Epithelial cell of proximal tubule (primary cell): Measurements from ENCODE around the gene MYO1B. TPM values are rescaled to one million over a fixed set of nuclear protein-coding genes. Genes with fewer than 3 reads are reported as not detected.

ENCODE experiments used
- DNase-seq: peaks from one replicate; pipeline ENCODE4 v3.0.0-alpha.2; 2011; ENCODE audit warnings: low read depth
- H3K4me3 ChIP-seq: 2 replicates; pipeline ENCODE4 v1.5.1; 2011; ENCODE audit warnings: low read depth, mild to moderate bottlenecking, low read length
- CTCF ChIP-seq: conservative IDR thresholded peaks from 2 replicates; pipeline ENCODE4 v1.5.1; 2012; ENCODE audit warnings: low read depth, mild to moderate bottlenecking, low read length
- total RNA-seq: library from RNA; depleted of rRNA; stranded (reverse); fragments of >200 nt; gene quantifications from 2 replicates; pipeline ENCODE4 v1.2.3, GENCODE V29; 2015

Gene MYO1B
- total RNA-seq, 1 donor from 2014 or later: 69.6 TPM

- H3K4me3 ChIP-seq: no peak overlapping the region
- no peak for TF ChIP-seq CTCF
- DNase-seq: no peak
Observed at GRCh38 chr2:191289049-191289448, 43.8 kb downstream of the MYO1B start.

- no peak for TF ChIP-seq CTCF
- no peak for DNase-seq
- no peak overlapping the region for H3K4me3 ChIP-seq
Observed at GRCh38 chr2:191291471-191291870, 46.3 kb downstream of the MYO1B start.

GRCh38 chr2:191292869-191293268 lies 47.7 kb downstream of the MYO1B start:
- no peak overlapping the region for H3K4me3 ChIP-seq
- DNase-seq: no peak
- no peak for TF ChIP-seq CTCF

GRCh38 chr2:191295088-191295487 lies 49.9 kb downstream of the MYO1B start:
- no peak overlapping the region for H3K4me3 ChIP-seq
- DNase-seq: no peak
- TF ChIP-seq CTCF: no peak

GRCh38 chr2:191296083-191297006 lies 51.1 kb downstream of the MYO1B start:
- H3K4me3 ChIP-seq: no peak overlapping the region
- no peak for TF ChIP-seq CTCF
- DNase-seq: no peak

- TF ChIP-seq CTCF: no peak
- DNase-seq: no peak
- no peak overlapping the region for H3K4me3 ChIP-seq
Observed at GRCh38 chr2:191297033-191297432, 51.8 kb downstream of the MYO1B start.

GRCh38 chr2:191298306-191298705 lies 53.1 kb downstream of the MYO1B start:
- DNase-seq: no peak
- no peak overlapping the region for H3K4me3 ChIP-seq
- no peak for TF ChIP-seq CTCF
